H1 (cell line): ENCODE measurements around the gene SLC30A9. TPM values are rescaled to one million over a fixed set of nuclear protein-coding genes. Genes with fewer than 3 reads are reported as not detected.

ENCODE experiments used
- CTCF ChIA-PET: fragments of 300-600 bp; sonication (Branson Sonifier 250); formaldehyde crosslinking; loops from one replicate; lab custom pipeline; 2021; ENCODE audit not compliant: partially characterized antibody; lab: Charles Lee
- POLR2A ChIA-PET: fragments of 300-600 bp; sonication (Branson Sonifier 250); formaldehyde crosslinking; loops from one replicate; lab custom pipeline; 2021; ENCODE audit warnings: inconsistent platforms; ENCODE audit not compliant: partially characterized antibody; lab: Charles Lee
- DNase-seq, 2 experiments: peaks; one replicate each; pipeline versions ENCODE4 v3.0.0 to v3.0.0-alpha.2; 2010 to 2022; ENCODE audit warnings: low spot score in 2 of 2, low read depth in 1 of 2, mixed read lengths in 1 of 2
- FAIRE-seq: peaks from 2 replicates; lab custom pipeline; 2011; peaks lifted over from hg19 to GRCh38; lab: Jason Lieb, UNC
- H2AFZ ChIP-seq: 2 replicates; pipeline ENCODE4 v1.8.1; 2012; ENCODE audit warnings: low read length, inconsistent platforms
- H2AK5ac ChIP-seq: 2 replicates; pipeline ENCODE4 v1.6.1; 2013; ENCODE audit warnings: low read depth, low read length
- H2BK120ac ChIP-seq: replicated peaks from 2 replicates; pipeline ENCODE3; 2013; ENCODE audit warnings: low read depth, low read length, inconsistent platforms
- H2BK12ac ChIP-seq: 2 replicates; pipeline ENCODE4 v1.6.1; 2013; ENCODE audit warnings: low read depth, low read length
- H2BK15ac ChIP-seq: 2 replicates; pipeline ENCODE4 v1.6.1; 2013; ENCODE audit warnings: low read length
- H2BK20ac ChIP-seq: 2 replicates; pipeline ENCODE4 v1.6.1; 2013; ENCODE audit warnings: low read length
- H2BK5ac ChIP-seq: 2 replicates; pipeline ENCODE4 v1.6.1; 2013; ENCODE audit warnings: low read depth, low read length
- H3K14ac ChIP-seq: 2 replicates; pipeline ENCODE4 v1.6.1; 2013; ENCODE audit warnings: inconsistent platforms; ENCODE audit not compliant: insufficient read length
- H3K18ac ChIP-seq: 2 replicates; pipeline ENCODE4 v1.6.1; 2013; ENCODE audit warnings: low read length; ENCODE audit errors: extremely low read depth
- H3K23ac ChIP-seq: 2 replicates; pipeline ENCODE4 v1.6.1; 2013; ENCODE audit warnings: inconsistent platforms; ENCODE audit not compliant: insufficient read length
- H3K23me2 ChIP-seq: 2 replicates; pipeline ENCODE4 v1.6.1; 2013; ENCODE audit warnings: low read depth, low read length
- H3K27ac ChIP-seq: 2 replicates; pipeline ENCODE4 v1.6.1; 2011; ENCODE audit warnings: low read depth, low read length, inconsistent platforms
- H3K27me3 ChIP-seq, 4 experiments: replicated peaks in 1 of 4; 1 replicate in 1 of 4; 2 replicates in 3 of 4; pipeline versions ENCODE4 v1.6.1 to v1.8.1; 2011 to 2013; ENCODE audit warnings: low read length in 3 of 4, mild to moderate bottlenecking in 3 of 4, inconsistent platforms in 2 of 4, mixed read lengths in 2 of 4, moderate library complexity in 1 of 4; ENCODE audit not compliant: control insufficient read depth in 3 of 4, insufficient read depth in 3 of 4; ENCODE audit errors: extremely low read depth in 1 of 4
- H3K36me3 ChIP-seq, 4 experiments: 2 replicates each; pipeline versions ENCODE4 v1.6.1 to v1.8.1; 2011 to 2013; ENCODE audit warnings: mild to moderate bottlenecking in 4 of 4, low read length in 3 of 4, moderate library complexity in 2 of 4, control low read depth in 1 of 4, inconsistent platforms in 1 of 4; ENCODE audit not compliant: insufficient read depth in 4 of 4, control insufficient read depth in 2 of 4
- H3K4ac ChIP-seq: replicated peaks from 2 replicates; pipeline ENCODE3; 2013; ENCODE audit warnings: low read length, low read depth, mixed read lengths, inconsistent platforms; ENCODE audit not compliant: insufficient read length
- H3K4me1 ChIP-seq, 4 experiments: replicated peaks in 1 of 4; 1 replicate in 1 of 4; 2 replicates in 3 of 4; pipeline versions ENCODE4 v1.6.1 to v1.8.1; 2011 to 2013; ENCODE audit warnings: low read length in 3 of 4, inconsistent platforms in 2 of 4, mixed read lengths in 1 of 4; ENCODE audit not compliant: insufficient read depth in 4 of 4, control insufficient read depth in 3 of 4
- H3K4me2 ChIP-seq, 2 experiments: 2 replicates each; pipeline versions ENCODE4 v1.6.1 to v1.8.1; 2011 to 2013; ENCODE audit warnings: low read depth in 2 of 2, low read length in 2 of 2, control low read depth in 1 of 2, inconsistent platforms in 1 of 2, mild to moderate bottlenecking in 1 of 2; ENCODE audit not compliant: insufficient read depth in 1 of 2
- H3K4me3 ChIP-seq, 4 experiments: fragments of 200-600, 300-600 bp in 1 of 4; sonication (generic), shearing (Covaris generic), sonication (Bioruptor Twin) in 1 of 4; 2 replicates each; pipeline versions ENCODE4 v1.5.1 to v1.8.1; 2011 to 2016; ENCODE audit warnings: low read length in 4 of 4, low read depth in 3 of 4, control low read depth in 2 of 4, inconsistent platforms in 2 of 4, mild to moderate bottlenecking in 2 of 4, mixed read lengths in 1 of 4, moderate library complexity in 1 of 4; ENCODE audit not compliant: insufficient read depth in 2 of 4; ENCODE audit errors: extremely low read depth in 1 of 4
- H3K56ac ChIP-seq: replicated peaks from 2 replicates; pipeline ENCODE3; 2013; ENCODE audit warnings: low read depth, mild to moderate bottlenecking, mixed read lengths, low read length, inconsistent platforms; ENCODE audit not compliant: insufficient read length
- H3K79me1 ChIP-seq: 2 replicates; pipeline ENCODE4 v1.6.1; 2013; ENCODE audit warnings: low read depth, low read length, control low read depth
- H3K79me2 ChIP-seq, 2 experiments: 2 replicates each; pipeline versions ENCODE4 v1.6.1 to v1.8.1; 2012 to 2013; ENCODE audit warnings: low read length in 2 of 2, mild to moderate bottlenecking in 2 of 2, inconsistent platforms in 1 of 2; ENCODE audit not compliant: insufficient read depth in 2 of 2, control insufficient read depth in 1 of 2
- H3K9ac ChIP-seq, 4 experiments: replicated peaks in 1 of 4; 1 replicate in 1 of 4; 2 replicates in 3 of 4; pipeline versions ENCODE4 v1.6.1 to v1.8.1; 2011 to 2013; ENCODE audit warnings: low read depth in 3 of 4, low read length in 3 of 4, control low read depth in 2 of 4, mild to moderate bottlenecking in 2 of 4, moderate library complexity in 2 of 4, inconsistent platforms in 1 of 4; ENCODE audit errors: extremely low read depth in 1 of 4
- H3K9me3 ChIP-seq, 2 experiments: 2 replicates each; pipeline versions ENCODE4 v1.6.1 to v1.8.1; 2012 to 2013; ENCODE audit warnings: mild to moderate bottlenecking in 2 of 2, moderate library complexity in 2 of 2, control low read depth in 1 of 2, inconsistent platforms in 1 of 2, low read depth in 1 of 2, low read length in 1 of 2, mixed read lengths in 1 of 2; ENCODE audit not compliant: insufficient read depth in 2 of 2
- H4K20me1 ChIP-seq, 2 experiments: replicated peaks in 1 of 2; 2 replicates each; pipeline versions ENCODE3 to v1.8.1; 2011 to 2013; ENCODE audit warnings: inconsistent platforms in 2 of 2, low read length in 2 of 2, mild to moderate bottlenecking in 1 of 2; ENCODE audit not compliant: insufficient read depth in 2 of 2, control insufficient read depth in 1 of 2
- H4K5ac ChIP-seq: 2 replicates; pipeline ENCODE4 v1.6.1; 2013; ENCODE audit warnings: low read length, low read depth, mixed read lengths, inconsistent platforms; ENCODE audit not compliant: insufficient read length
- H4K8ac ChIP-seq: 2 replicates; pipeline ENCODE4 v1.8.0; 2013; ENCODE audit warnings: mild to moderate bottlenecking, moderate library complexity, low read length, inconsistent platforms; ENCODE audit not compliant: insufficient read depth; ENCODE audit errors: extremely low read depth
- H4K91ac ChIP-seq: replicated peaks from 2 replicates; pipeline ENCODE3; 2013; ENCODE audit warnings: low read length, mixed read lengths, inconsistent platforms; ENCODE audit not compliant: insufficient read length
- CHD1 ChIP-seq: IDR thresholded peaks from 2 replicates; pipeline ENCODE4 v1.6.1; 2012; ENCODE audit warnings: low read depth, low read length, improper control_type of control experiment
- CTCF ChIP-seq, 3 experiments: IDR thresholded peaks; 1 replicate in 2 of 3; 2 replicates in 1 of 3; pipeline versions ENCODE4 v1.5.1 to v1.6.1; 2011; ENCODE audit warnings: low read length in 3 of 3, mild to moderate bottlenecking in 3 of 3, inconsistent platforms in 2 of 3, low read depth in 1 of 3, moderate library complexity in 1 of 3; ENCODE audit not compliant: insufficient read depth in 1 of 3; ENCODE audit errors: control extremely low read depth in 1 of 3
- MAFK ChIP-seq: IDR thresholded peaks from 2 replicates; pipeline ENCODE4 v1.6.1; 2012; ENCODE audit warnings: low read depth, mild to moderate bottlenecking, improper control_type of control experiment, low read length
- RXRA ChIP-seq: IDR thresholded peaks from 2 replicates; pipeline ENCODE4 v1.6.1; 2011; ENCODE audit warnings: low read depth, mild to moderate bottlenecking, low read length, moderate library complexity; ENCODE audit not compliant: insufficient read depth
- SIX5 ChIP-seq: IDR thresholded peaks from 2 replicates; pipeline ENCODE4 v1.6.1; 2011; ENCODE audit warnings: mild to moderate bottlenecking, low read depth, low read length
- SP2 ChIP-seq: IDR thresholded peaks from 2 replicates; pipeline ENCODE4 v1.6.1; 2012; ENCODE audit warnings: mild to moderate bottlenecking, low read length, inconsistent platforms
- USF2 ChIP-seq: IDR thresholded peaks from 2 replicates; pipeline ENCODE4 v1.6.1; 2011; ENCODE audit warnings: low read length, improper control_type of control experiment
- ZNF274 ChIP-seq: IDR thresholded peaks from 2 replicates; pipeline ENCODE4 v1.7.0; 2012; ENCODE audit warnings: low read length, borderline replicate concordance; ENCODE audit errors: extremely low read depth
- WGBS, 2 experiments: shearing (Covaris generic) in 1 of 2; methylation state at CpG; one replicate each; pipeline versions ENCODE4 v1.1.6 to v1.1.7; 2013 to 2015; ENCODE audit warnings: low lambda C conversion rate in 2 of 2, mixed read lengths in 2 of 2, inconsistent platforms in 1 of 2, low coverage in 1 of 2, missing lambda C conversion rate in 1 of 2; ENCODE audit not compliant: insufficient replicate concordance in 2 of 2, insufficient coverage in 1 of 2, insufficient read length in 1 of 2; ENCODE audit errors: extremely low coverage in 1 of 2, missing lambda C conversion rate in 1 of 2; 5-methylcytosine and 5-hydroxymethylcytosine counted together
- polyA plus RNA-seq, 7 experiments: library from polyadenylated mRNA; depleted of rRNA in 3 of 7; stranded (reverse) in 5 of 7; unstranded in 2 of 7; fragments of >200 nt in 5 of 7; fragments of 200-250 nt in 2 of 7; gene quantifications; 1 replicate in 5 of 7; 2 replicates in 1 of 7; 4 replicates in 1 of 7; pipeline versions ENCODE4 v1.2.1 to v1.2.3, GENCODE V29; 2011 to 2013; ENCODE audit warnings: missing spikeins in 2 of 7, mixed read lengths in 2 of 7
- total RNA-seq: library from RNA; stranded (reverse); fragmentation: NEBNext Ultra II Directional; extraction: Animal tissue kit (Norgen Biotek cat#: 25700); gene quantifications from 2 replicates; pipeline ENCODE4 v1.2.1, GENCODE V29; 2021
- TF ChIP-seq, protein P1 (sequence below): IDR thresholded peaks from 2 replicates; pipeline ENCODE4 v1.6.1; 2011; ENCODE audit warnings: low read depth, mild to moderate bottlenecking, low read length; ENCODE audit not compliant: insufficient read depth

SLC30A9 gene
- total and polyA plus RNA-seq, 2 of the 8 experiments (the other 6 are each of a cell fraction or from before 2014, with no cell fraction given) = 41.2 to 67.2 TPM

DNA sequence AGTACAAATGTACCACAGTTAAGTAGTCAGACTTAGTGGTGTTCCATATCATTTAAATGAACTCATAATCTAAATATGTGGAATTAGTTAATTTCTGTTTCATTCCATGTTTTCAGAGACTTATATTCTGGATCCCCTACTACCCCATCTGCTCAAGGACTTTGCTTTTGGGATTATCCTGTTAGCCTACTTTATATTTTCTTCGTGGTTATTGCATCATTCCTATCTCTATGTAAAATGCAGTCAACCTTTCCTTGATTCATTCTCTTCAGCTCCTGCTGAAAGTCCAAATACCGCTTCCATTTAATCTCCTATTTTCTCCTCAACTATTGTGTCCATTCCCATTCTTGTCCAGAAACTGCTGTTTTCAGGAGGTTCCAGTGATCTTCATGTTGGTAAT, 25.1 kb downstream of the SLC30A9 start:
- Histone ChIP-seq H4K91ac (no peak overlapping the region), H3K36me3 (peaks cover 0 to 5% (median 0%) of the 10 kb centered on the region in 4 experiments; a peak in 1 of 8 replicates), H2BK20ac (no peak overlapping the region), H2BK15ac (no peak overlapping the region), H3K27me3 (no peaks in the 10 kb centered on the region), H3K4me2 (no peak overlapping the region), H3K4ac (no peak overlapping the region), H2BK5ac (no peak overlapping the region), H4K20me1 (no peaks in the 10 kb centered on the region), H2BK12ac (no peak overlapping the region), H2AFZ (no peak overlapping the region), H2BK120ac (no peak overlapping the region), H3K4me3 (no peak overlapping the region), H3K56ac (no peak overlapping the region), H3K79me2 (peaks cover 0 to 27% of the 10 kb centered on the region in 2 experiments; a peak in 2 of 4 replicates), H3K14ac (no peak overlapping the region), H3K79me1 (no peaks in the 10 kb centered on the region), H4K5ac (no peak overlapping the region), H3K23ac (no peak overlapping the region), H3K27ac (no peak overlapping the region), H3K23me2 (no peaks in the 10 kb centered on the region), H3K18ac (no peak overlapping the region), H2AK5ac (no peak overlapping the region), H3K9me3 (no peaks in the 10 kb centered on the region), H3K9ac (no peak overlapping the region), H3K4me1 (no peaks in the 10 kb centered on the region), H4K8ac (no peak overlapping the region)
- FAIRE-seq (no peak), DNase-seq (no peak)
- POLR2A ChIA-PET = no interaction called here
- CTCF ChIA-PET = interaction anchor here (1.2 kb wide), 1 partner anchor 8 kb away, joined by 3 read pairs; no protein-coding TSS in a partner anchor
- TF ChIP-seq MAFK (no peak), CTCF (IDR thresholded peaks at IDR 0.05; ENCODE audit: control extremely low read depth in 1 of 3, insufficient read depth in 1 of 3, low read depth in 1 of 3, low read length in 3 of 3) (no peak), SIX5 (no peak), ZNF274 (no peak), RXRA (no peak), SP2 (no peak), CHD1 (no peak), USF2 (no peak)
- TF ChIP-seq, protein P1, sequence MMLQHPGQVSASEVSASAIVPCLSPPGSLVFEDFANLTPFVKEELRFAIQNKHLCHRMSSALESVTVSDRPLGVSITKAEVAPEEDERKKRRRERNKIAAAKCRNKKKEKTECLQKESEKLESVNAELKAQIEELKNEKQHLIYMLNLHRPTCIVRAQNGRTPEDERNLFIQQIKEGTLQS = no peak
- WGBS, 2 experiments = 86 to 100% methylated on average over 1 to 2 of the region's 2 CpGs
